Naive thymus-derived CD8-positive, alpha-beta T cell (primary cell): ENCODE data around the gene HOMER2. TPM values are rescaled to one million over a fixed set of nuclear protein-coding genes. Genes with fewer than 3 reads are reported as not detected.

ENCODE experiments used
- ATAC-seq, 2 donors: fragments of 150-1000 bp; cut with Tn5 transposase in 1 of 2; sonication (Bioruptor Pico), chemical (Tn5 transposase) in 1 of 2; 1 replicate in 1 of 2; 2 replicates in 1 of 2; pipeline ENCODE4 v1.10.0; 2021; ENCODE audit warnings: mild to moderate bottlenecking in 2 of 2, moderate library complexity in 2 of 2
- POLR2A ChIA-PET: fragments of 350-600 bp; sonication (Branson Sonifier 250); formaldehyde crosslinking; loops from one replicate; lab custom pipeline; 2021; ENCODE audit warnings: antibody characterized with exemption; lab: Charles Lee
- DNase-seq, 10 donors: peaks; one replicate each; pipeline versions ENCODE4 v3.0.0 to v3.0.0-alpha.2; 2020 to 2022
- H3K27ac Mint-ChIP-seq, 10 donors: one replicate each; pipeline ENCODE4 v1.8.0; 2020 to 2022; ENCODE audit warnings: mild to moderate bottlenecking in 10 of 10, mixed read lengths in 10 of 10, moderate library complexity in 4 of 10, inconsistent platforms in 1 of 10
- H3K27me3 Mint-ChIP-seq, 5 donors: one replicate each; pipeline ENCODE4 v1.8.0; 2021 to 2022; ENCODE audit warnings: mixed read lengths in 5 of 5
- H3K36me3 Mint-ChIP-seq, 3 donors: one replicate each; pipeline ENCODE4 v1.8.0; 2020 to 2022; ENCODE audit warnings: mixed read lengths in 3 of 3, mild to moderate bottlenecking in 2 of 3, inconsistent platforms in 1 of 3
- H3K4me1 Mint-ChIP-seq, 4 donors: one replicate each; pipeline ENCODE4 v1.8.0; 2021 to 2022; ENCODE audit warnings: mixed read lengths in 4 of 4
- H3K4me3 Mint-ChIP-seq, 10 donors: one replicate each; pipeline ENCODE4 v1.8.0; 2020 to 2022; ENCODE audit warnings: mild to moderate bottlenecking in 10 of 10, mixed read lengths in 10 of 10, moderate library complexity in 6 of 10, inconsistent platforms in 1 of 10
- H3K9me3 Mint-ChIP-seq, 9 donors: one replicate each; pipeline ENCODE4 v1.8.0; 2020 to 2022; ENCODE audit warnings: mixed read lengths in 9 of 9, mild to moderate bottlenecking in 3 of 9, inconsistent platforms in 1 of 9, moderate library complexity in 1 of 9
- polyA plus RNA-seq, 3 donors: library from polyadenylated mRNA; unstranded; fragments of 300-500 nt; fragmentation: Illumina TruSeq; gene quantifications; one replicate each; pipeline ENCODE4 v1.2.3, GENCODE V29; 2021
- total RNA-seq, 8 experiments: library from RNA in 2 of 8; stranded (reverse) in 2 of 8; gene quantifications; one replicate each; pipeline ENCODE4 v1.2.3 and lab custom pipeline; 2021 to 2026

Gene HOMER2
- total and polyA plus RNA-seq, 5 experiments from 2014 or later: 0.23 to 6.2 (median 3.1) TPM

GRCh38 chr15:82937712-82938058 lies 14.8 kb downstream of the HOMER2 start:
- H3K27ac Mint-ChIP-seq: no peak overlapping the region
- DNase-seq (no peak), ATAC-seq (no peak)
- peaks cover 0 to 5% (median 0%) of the 10 kb centered on the region in 4 donors for H3K4me1 Mint-ChIP-seq
- peaks cover 0 to 6% (median 3%) of the 10 kb centered on the region in 5 donors for H3K27me3 Mint-ChIP-seq
- H3K4me3 Mint-ChIP-seq: no peak overlapping the region
- no peaks in the 10 kb centered on the region for H3K9me3 Mint-ChIP-seq
- no peaks in the 10 kb centered on the region for H3K36me3 Mint-ChIP-seq
- POLR2A ChIA-PET: no interaction called here

GRCh38 chr15:82936966-82937711 lies 15.4 kb downstream of the HOMER2 start:
- POLR2A ChIA-PET: no interaction called here
- no peaks in the 10 kb centered on the region for H3K9me3 Mint-ChIP-seq
- DNase-seq: no peak

GRCh38 chr15:82935382-82935781 lies 17.1 kb downstream of the HOMER2 start:
- Mint-ChIP-seq H3K4me3 (no peak overlapping the region), H3K4me1 (peaks cover 0 to 5% (median 0%) of the 10 kb centered on the region in 4 donors), H3K27me3 (peaks cover 0 to 3% (median 2%) of the 10 kb centered on the region in 5 donors), H3K27ac (no peak overlapping the region), H3K9me3 (no peaks in the 10 kb centered on the region), H3K36me3 (no peaks in the 10 kb centered on the region)
- ATAC-seq (no peak), DNase-seq (no peak)
- POLR2A ChIA-PET: no interaction called here

More at GRCh38 chr15:82936966-82937711, 15.4 kb downstream of the HOMER2 start:
- ATAC-seq: no peak
- Mint-ChIP-seq H3K36me3 (no peaks in the 10 kb centered on the region), H3K27me3 (peaks cover 0 to 6% (median 3%) of the 10 kb centered on the region in 5 donors), H3K4me1 (peaks cover 0 to 5% (median 0%) of the 10 kb centered on the region in 4 donors), H3K4me3 (no peak overlapping the region), H3K27ac (no peak overlapping the region)

- POLR2A ChIA-PET: no interaction called here
- no peak for DNase-seq
- no peak for ATAC-seq
- H3K36me3 Mint-ChIP-seq: no peaks in the 10 kb centered on the region
- no peaks in the 10 kb centered on the region for H3K9me3 Mint-ChIP-seq
- H3K27me3 Mint-ChIP-seq: peaks cover 0 to 3% (median 2%) of the 10 kb centered on the region in 5 donors
- H3K4me1 Mint-ChIP-seq: peaks cover 0 to 5% (median 0%) of the 10 kb centered on the region in 4 donors
- H3K27ac Mint-ChIP-seq: no peak overlapping the region
- no peak overlapping the region for H3K4me3 Mint-ChIP-seq
These were observed 18.2 kb downstream of the HOMER2 start for GRCh38 chr15:82934100-82934880.

GRCh38 chr15:82933576-82933975 lies 18.9 kb downstream of the HOMER2 start:
- no peaks in the 10 kb centered on the region for H3K36me3 Mint-ChIP-seq

GRCh38 chr15:82931221-82931620 lies 21.3 kb downstream of the HOMER2 start:
- Mint-ChIP-seq H3K27me3 (peaks cover 0 to 3% (median 0%) of the 10 kb centered on the region in 5 donors), H3K36me3 (no peaks in the 10 kb centered on the region), H3K27ac (no peak overlapping the region), H3K4me1 (peaks cover 0 to 7% (median 0%) of the 10 kb centered on the region in 4 donors), H3K4me3 (no peak overlapping the region), H3K9me3 (no peaks in the 10 kb centered on the region)
- no peak for ATAC-seq
- POLR2A ChIA-PET: no interaction called here
- no peak for DNase-seq

More at GRCh38 chr15:82933576-82933975, 18.9 kb downstream of the HOMER2 start:
- Mint-ChIP-seq H3K9me3 (no peaks in the 10 kb centered on the region), H3K4me3 (no peak overlapping the region), H3K4me1 (peaks cover 0 to 7% (median 0%) of the 10 kb centered on the region in 4 donors), H3K27me3 (peaks cover 0 to 3% (median 2%) of the 10 kb centered on the region in 5 donors), H3K27ac (no peak overlapping the region)
- DNase-seq (no peak), ATAC-seq (no peak)
- POLR2A ChIA-PET: no interaction called here

GRCh38 chr15:82930461-82930860 lies 22.1 kb downstream of the HOMER2 start:
- no peaks in the 10 kb centered on the region for H3K9me3 Mint-ChIP-seq
- H3K4me1 Mint-ChIP-seq: peaks cover 0 to 5% (median 0%) of the 10 kb centered on the region in 4 donors
- H3K27me3 Mint-ChIP-seq: peaks cover 0 to 3% (median 0%) of the 10 kb centered on the region in 5 donors
- H3K27ac Mint-ChIP-seq: no peak overlapping the region
- POLR2A ChIA-PET: no interaction called here
- ATAC-seq (no peak), DNase-seq (no peak)
- no peaks in the 10 kb centered on the region for H3K36me3 Mint-ChIP-seq
- H3K4me3 Mint-ChIP-seq: no peak overlapping the region

- Mint-ChIP-seq H3K36me3 (no peaks in the 10 kb centered on the region), H3K4me1 (peaks cover 0 to 2% (median 0%) of the 10 kb centered on the region in 4 donors), H3K4me3 (no peak overlapping the region), H3K9me3 (no peaks in the 10 kb centered on the region), H3K27me3 (no peaks in the 10 kb centered on the region), H3K27ac (no peak overlapping the region)
- POLR2A ChIA-PET: no interaction called here
- DNase-seq (no peak), ATAC-seq (no peak)
These were observed 23.8 kb downstream of the HOMER2 start for GRCh38 chr15:82928711-82929110.

GRCh38 chr15:82923744-82924143 lies 28.8 kb downstream of the HOMER2 start:
- peaks cover 0 to 3% (median 0%) of the 10 kb centered on the region in 4 donors for H3K4me1 Mint-ChIP-seq
- H3K27ac Mint-ChIP-seq: no peak overlapping the region
- no peak for DNase-seq
- no peak overlapping the region for H3K4me3 Mint-ChIP-seq
- POLR2A ChIA-PET: no interaction called here
- H3K36me3 Mint-ChIP-seq: no peaks in the 10 kb centered on the region
- no peak for ATAC-seq
- peaks cover 0 to 3% (median 0%) of the 10 kb centered on the region in 5 donors for H3K27me3 Mint-ChIP-seq
- no peaks in the 10 kb centered on the region for H3K9me3 Mint-ChIP-seq

- Mint-ChIP-seq H3K27me3 (peaks cover 0 to 3% (median 0%) of the 10 kb centered on the region in 5 donors), H3K36me3 (no peaks in the 10 kb centered on the region), H3K9me3 (no peaks in the 10 kb centered on the region), H3K4me1 (peaks cover 0 to 3% (median 0%) of the 10 kb centered on the region in 4 donors), H3K4me3 (no peak overlapping the region), H3K27ac (no peak overlapping the region)
- DNase-seq (no peak), ATAC-seq (no peak)
- POLR2A ChIA-PET: no interaction called here
These were observed 29.8 kb downstream of the HOMER2 start for GRCh38 chr15:82922737-82923136.

GRCh38 chr15:82921939-82922338 lies 30.6 kb downstream of the HOMER2 start:
- Mint-ChIP-seq H3K9me3 (no peaks in the 10 kb centered on the region), H3K27me3 (peaks cover 0 to 3% (median 0%) of the 10 kb centered on the region in 5 donors), H3K4me3 (no peak overlapping the region), H3K27ac (no peak overlapping the region), H3K36me3 (no peaks in the 10 kb centered on the region), H3K4me1 (peaks cover 0 to 3% (median 0%) of the 10 kb centered on the region in 4 donors)
- DNase-seq: no peak
- ATAC-seq: no peak
- POLR2A ChIA-PET: no interaction called here

- peaks cover 0 to 3% (median 0%) of the 10 kb centered on the region in 5 donors for H3K27me3 Mint-ChIP-seq
- no peaks in the 10 kb centered on the region for H3K36me3 Mint-ChIP-seq
- no peak for ATAC-seq
- no peak for DNase-seq
- H3K27ac Mint-ChIP-seq: peak overlapping the region in 1 of 10 donors; percentile 35
- no peak overlapping the region for H3K4me3 Mint-ChIP-seq
- POLR2A ChIA-PET: no interaction called here
- peaks cover 0 to 3% (median 0%) of the 10 kb centered on the region in 4 donors for H3K4me1 Mint-ChIP-seq
- no peaks in the 10 kb centered on the region for H3K9me3 Mint-ChIP-seq
These were observed 31.3 kb downstream of the HOMER2 start for GRCh38 chr15:82921242-82921641.
